ENCODE measurements around the gene CAPN14. TPM values are rescaled to one million over a fixed set of nuclear protein-coding genes. Genes with fewer than 3 reads are reported as not detected.

CAPN14 gene
- total RNA-seq, 1 experiment from 2014 or later, result not detected

DNA sequence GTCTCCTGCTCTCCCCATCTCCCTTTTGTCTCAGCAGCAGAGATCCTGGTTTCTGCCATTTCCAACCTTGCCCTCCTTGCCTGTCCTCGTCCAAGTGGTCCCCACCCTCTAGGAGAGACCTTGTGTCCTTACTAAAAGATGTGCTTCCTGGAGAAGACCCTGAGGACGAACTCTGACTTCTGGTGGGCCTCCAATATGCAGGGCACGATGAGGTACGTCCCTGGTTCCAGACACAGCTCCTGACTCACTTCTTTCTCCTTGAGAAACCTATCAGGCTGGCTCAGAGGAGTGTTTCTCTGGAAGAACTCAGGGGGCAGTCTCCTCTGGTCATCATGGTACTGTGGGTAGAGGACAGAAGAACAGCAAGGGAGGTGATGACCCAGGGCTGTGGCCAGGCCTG, 28.2 kb downstream of the CAPN14 start:
- H3K9ac ChIP-seq (ENCODE audit: low read length), result no peak overlapping the region
- TF ChIP-seq ELF1 (IDR thresholded peaks at IDR 0.05; ENCODE audit: borderline replicate concordance, low read depth), result no peak
- no peak for TF ChIP-seq EZH2 (IDR thresholded peaks at IDR 0.05)
- TF ChIP-seq ZFX (IDR thresholded peaks at IDR 0.05), result no peak
- TF ChIP-seq, protein P1, sequence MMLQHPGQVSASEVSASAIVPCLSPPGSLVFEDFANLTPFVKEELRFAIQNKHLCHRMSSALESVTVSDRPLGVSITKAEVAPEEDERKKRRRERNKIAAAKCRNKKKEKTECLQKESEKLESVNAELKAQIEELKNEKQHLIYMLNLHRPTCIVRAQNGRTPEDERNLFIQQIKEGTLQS (IDR thresholded peaks at IDR 0.05), result no peak
- TF ChIP-seq EZH2phosphoT487 (IDR thresholded peaks at IDR 0.05; ENCODE audit: borderline replicate concordance), result no peak
- no peak overlapping the region for H3K4me2 ChIP-seq (ENCODE audit: low read length)
- no peak overlapping the region for H2AFZ ChIP-seq (ENCODE audit: low read depth, low read length, poor library complexity, severe bottlenecking)
- no TSS peak for BruUV-seq (replicated peaks)
- no peak overlapping the region for H3K27ac ChIP-seq (ENCODE audit: low read depth, low read length)
- no peak for ATAC-seq
- H3K27me3 ChIP-seq (ENCODE audit: insufficient read depth, low read length), result peaks cover 38% of the 10 kb centered on the region
- H3K36me3 ChIP-seq (ENCODE audit: control insufficient read depth in 1 of 2, insufficient read depth in 2 of 2, low read length in 2 of 2), result no peaks in the 10 kb centered on the region
- DNase-seq (ENCODE audit: low read depth, low spot score), result no peak
- ChIA-PET CTCF (no interaction called here), POLR2A (no interaction called here), RAD21 (ENCODE audit: low non-redundant PET in 1 of 2, low total read pairs in 2 of 2, uncharacterized antibody in 2 of 2, unreplicated experiment in 2 of 2) (no interaction called here)
- H3K79me2 ChIP-seq (ENCODE audit: insufficient read depth, low read length), result no peaks in the 10 kb centered on the region
- intact Hi-C loops (cut with micrococcal nuclease), result no loop called here
- H3K9me3 ChIP-seq (ENCODE audit: control insufficient read depth in 1 of 2, insufficient read depth in 1 of 2, low read depth in 1 of 2, low read length in 2 of 2), result no peaks in the 10 kb centered on the region
- H3K4me3 ChIP-seq (replicated peaks in 1 of 2; ENCODE audit: low read depth in 1 of 2, low read length in 2 of 2), result no peak overlapping the region
- H3K4me1 ChIP-seq (ENCODE audit: control insufficient read depth in 1 of 2, insufficient read depth in 2 of 2, low read length in 2 of 2), result no peaks in the 10 kb centered on the region
- H4K20me1 ChIP-seq (ENCODE audit: insufficient read depth), result no peaks in the 10 kb centered on the region
- no peaks in the 10 kb centered on the region for H3K9me2 ChIP-seq (ENCODE audit: insufficient read depth)

DNA sequence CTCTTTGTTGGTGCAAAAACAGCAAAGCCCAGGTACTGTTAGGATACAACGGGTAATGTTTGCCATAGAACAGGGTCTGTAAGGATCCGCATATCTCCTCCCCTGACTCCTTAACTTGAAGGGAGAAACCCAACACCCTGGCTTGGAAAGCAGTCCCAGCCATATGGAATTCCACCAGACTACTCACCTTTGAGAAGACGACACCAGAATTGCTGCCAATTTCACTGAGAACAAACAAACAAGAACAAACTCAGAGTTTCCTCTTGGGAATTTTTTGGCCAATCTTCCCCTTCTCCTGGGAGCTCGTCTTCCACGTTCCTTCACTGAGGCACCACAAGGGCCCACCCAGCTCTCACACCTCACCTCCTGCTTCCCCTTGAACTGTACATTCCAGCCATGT, 29.2 kb downstream of the CAPN14 start:
- Histone ChIP-seq H3K27me3 (ENCODE audit: insufficient read depth, low read length) (peaks cover 40% of the 10 kb centered on the region), H3K79me2 (ENCODE audit: insufficient read depth, low read length) (no peaks in the 10 kb centered on the region), H3K4me3 (replicated peaks in 1 of 2; ENCODE audit: low read depth in 1 of 2, low read length in 2 of 2) (no peak overlapping the region), H3K27ac (ENCODE audit: low read depth, low read length) (no peak overlapping the region), H3K36me3 (ENCODE audit: control insufficient read depth in 1 of 2, insufficient read depth in 2 of 2, low read length in 2 of 2) (no peaks in the 10 kb centered on the region), H3K9me2 (ENCODE audit: insufficient read depth) (no peaks in the 10 kb centered on the region), H3K9ac (ENCODE audit: low read length) (no peak overlapping the region), H3K9me3 (ENCODE audit: control insufficient read depth in 1 of 2, insufficient read depth in 1 of 2, low read depth in 1 of 2, low read length in 2 of 2) (no peaks in the 10 kb centered on the region), H2AFZ (ENCODE audit: low read depth, low read length, poor library complexity, severe bottlenecking) (no peak overlapping the region), H3K4me1 (ENCODE audit: control insufficient read depth in 1 of 2, insufficient read depth in 2 of 2, low read length in 2 of 2) (no peaks in the 10 kb centered on the region), H3K4me2 (ENCODE audit: low read length) (no peak overlapping the region), H4K20me1 (ENCODE audit: insufficient read depth) (no peaks in the 10 kb centered on the region)
- ChIA-PET CTCF (no interaction called here), POLR2A (no interaction called here), RAD21 (ENCODE audit: low non-redundant PET in 1 of 2, low total read pairs in 2 of 2, uncharacterized antibody in 2 of 2, unreplicated experiment in 2 of 2) (no interaction called here)
- no peak for ATAC-seq
- no peak for TF ChIP-seq JUND (IDR thresholded peaks at IDR 0.05)
- no peak for TF ChIP-seq SP1 (IDR thresholded peaks at IDR 0.05; ENCODE audit: low read depth)
- TF ChIP-seq, protein P2, sequence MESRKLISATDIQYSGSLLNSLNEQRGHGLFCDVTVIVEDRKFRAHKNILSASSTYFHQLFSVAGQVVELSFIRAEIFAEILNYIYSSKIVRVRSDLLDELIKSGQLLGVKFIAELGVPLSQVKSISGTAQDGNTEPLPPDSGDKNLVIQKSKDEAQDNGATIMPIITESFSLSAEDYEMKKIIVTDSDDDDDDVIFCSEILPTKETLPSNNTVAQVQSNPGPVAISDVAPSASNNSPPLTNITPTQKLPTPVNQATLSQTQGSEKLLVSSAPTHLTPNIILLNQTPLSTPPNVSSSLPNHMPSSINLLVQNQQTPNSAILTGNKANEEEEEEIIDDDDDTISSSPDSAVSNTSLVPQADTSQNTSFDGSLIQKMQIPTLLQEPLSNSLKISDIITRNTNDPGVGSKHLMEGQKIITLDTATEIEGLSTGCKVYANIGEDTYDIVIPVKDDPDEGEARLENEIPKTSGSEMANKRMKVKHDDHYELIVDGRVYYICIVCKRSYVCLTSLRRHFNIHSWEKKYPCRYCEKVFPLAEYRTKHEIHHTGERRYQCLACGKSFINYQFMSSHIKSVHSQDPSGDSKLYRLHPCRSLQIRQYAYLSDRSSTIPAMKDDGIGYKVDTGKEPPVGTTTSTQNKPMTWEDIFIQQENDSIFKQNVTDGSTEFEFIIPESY (IDR thresholded peaks at IDR 0.05; ENCODE audit: extremely low read depth, insufficient replicate concordance, low read length), result no peak
- no peak for TF ChIP-seq SRF (IDR thresholded peaks at IDR 0.05; ENCODE audit: low read depth)
- TF ChIP-seq SIN3A (IDR thresholded peaks at IDR 0.05; ENCODE audit: low read depth), result no peak
- DNase-seq (ENCODE audit: low read depth, low spot score), result no peak
- no TSS peak for BruUV-seq (replicated peaks)
- intact Hi-C loops (cut with micrococcal nuclease), result no loop called here
